SIG-M5 treated with dmso at 0.1 percent for 504 hours (cell line): Measurements from ENCODE around the gene ARSG.
A peak's percentile ranks its signal among the peaks of the same experiment; 100 is the strongest.

Experiments
- DNase-seq: peaks from one replicate; lab custom pipeline; 2025; ENCODE audit not compliant: unreplicated experiment; lab: John Stamatoyannopoulos, UW

The ARSG gene

DNA sequence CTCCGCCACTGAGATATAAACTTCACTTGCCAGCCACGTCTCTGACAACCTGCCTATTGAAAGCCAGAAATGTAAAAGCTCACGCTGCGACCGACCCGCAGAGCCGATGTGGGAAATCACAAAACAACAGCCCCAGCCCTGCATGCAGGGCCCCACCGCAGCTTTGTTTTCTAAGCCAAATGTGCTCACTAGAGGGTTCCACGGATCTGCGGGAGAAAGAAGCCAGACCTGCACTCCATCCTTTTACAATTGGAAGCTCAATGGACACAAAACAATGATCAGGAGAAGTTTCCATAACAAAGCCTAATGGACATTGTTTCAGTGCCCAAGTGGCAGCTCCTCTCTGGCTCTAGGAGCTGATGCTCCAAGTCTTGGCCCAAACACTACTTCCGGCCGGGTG lies 132.9 kb downstream of the ARSG start:
- no peak for DNase-seq

- peak; percentile 62 for DNase-seq
Observed at GRCh38 chr17:68424861-68425260, 133.6 kb downstream of the ARSG start.

GRCh38 chr17:68425979-68426378 lies 134.7 kb downstream of the ARSG start:
- DNase-seq = no peak

DNA sequence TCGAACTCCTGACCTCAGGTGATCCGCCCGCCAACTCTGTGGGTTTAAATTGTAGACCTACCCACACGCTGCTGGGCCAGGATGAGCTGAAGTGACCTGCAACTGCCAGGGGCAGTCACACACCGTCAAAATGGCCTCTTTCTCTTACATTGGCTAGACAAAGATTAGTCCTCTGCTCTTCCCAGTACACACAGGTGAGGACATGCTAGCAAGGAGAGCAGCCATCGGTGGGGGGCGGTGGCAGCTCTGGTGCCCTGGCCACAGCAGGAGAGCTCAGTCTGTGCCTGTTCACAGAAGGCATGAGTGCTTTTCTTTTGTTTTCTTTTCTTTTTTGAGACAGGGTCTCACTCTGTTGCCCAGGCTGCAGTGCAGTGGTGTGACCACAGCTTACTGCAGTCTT lies 136.3 kb downstream of the ARSG start:
- DNase-seq = no peak

DNA sequence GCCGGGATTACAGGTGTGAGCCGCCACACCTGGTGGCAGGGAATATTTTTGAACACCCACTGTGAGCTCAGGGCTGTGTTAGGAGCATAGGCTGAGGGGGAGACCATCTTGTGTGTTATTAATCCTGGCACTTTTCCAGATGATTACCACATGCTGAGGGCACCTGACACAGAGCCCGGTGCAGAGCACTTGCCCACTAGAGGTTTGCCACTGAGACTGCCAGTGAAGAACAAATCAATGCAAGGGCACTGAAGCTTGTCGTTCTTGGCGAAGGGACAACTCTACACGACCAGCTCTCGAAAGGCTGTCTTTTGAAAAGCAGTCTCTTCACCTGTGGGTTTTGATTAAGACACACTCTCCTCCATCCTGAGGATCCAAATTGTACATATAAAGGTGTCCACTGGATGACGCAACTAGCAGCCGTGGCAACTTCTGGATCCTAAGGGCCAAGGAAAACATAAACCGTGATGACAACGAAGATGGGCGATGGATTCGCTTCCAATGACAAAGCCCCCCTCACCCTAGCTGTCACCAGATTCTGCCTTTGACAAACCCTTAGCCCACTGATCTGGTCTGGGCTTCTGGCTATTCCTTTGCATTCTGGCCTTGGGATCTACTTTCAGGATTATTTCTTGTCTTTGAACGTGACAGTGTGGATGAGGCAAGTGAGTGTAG lies 137.3 kb downstream of the ARSG start:
- DNase-seq = no peak

GRCh38 chr17:68429881-68430280 lies 138.6 kb downstream of the ARSG start:
- no peak for DNase-seq

DNA sequence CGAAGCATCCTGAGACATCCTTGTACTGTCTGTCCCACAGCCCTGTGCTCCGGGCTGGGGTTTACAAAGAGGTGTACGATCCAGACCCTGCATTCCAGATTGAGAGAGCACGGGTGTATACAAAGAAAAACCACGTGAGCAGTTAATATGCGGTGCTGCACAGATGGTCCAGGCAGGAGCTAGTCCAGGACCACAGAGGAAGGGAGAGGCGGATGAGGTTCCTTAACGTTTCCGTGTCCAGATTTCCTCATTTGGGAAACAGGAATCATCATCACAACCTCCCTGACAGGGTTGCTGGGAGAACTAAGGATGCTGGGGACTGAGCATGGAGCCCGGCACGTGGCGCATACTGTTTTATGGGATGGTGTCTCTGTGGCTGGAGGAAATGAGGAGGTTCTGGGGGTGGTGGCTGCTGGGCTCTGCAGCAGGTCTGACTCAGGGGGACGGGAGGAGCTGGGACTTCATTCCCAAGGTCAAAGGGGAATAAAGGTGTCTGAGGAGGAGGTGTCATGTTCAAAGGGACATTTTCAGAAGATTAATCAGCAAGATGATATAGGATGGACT lies 139.8 kb downstream of the ARSG start:
- no peak for DNase-seq

DNA sequence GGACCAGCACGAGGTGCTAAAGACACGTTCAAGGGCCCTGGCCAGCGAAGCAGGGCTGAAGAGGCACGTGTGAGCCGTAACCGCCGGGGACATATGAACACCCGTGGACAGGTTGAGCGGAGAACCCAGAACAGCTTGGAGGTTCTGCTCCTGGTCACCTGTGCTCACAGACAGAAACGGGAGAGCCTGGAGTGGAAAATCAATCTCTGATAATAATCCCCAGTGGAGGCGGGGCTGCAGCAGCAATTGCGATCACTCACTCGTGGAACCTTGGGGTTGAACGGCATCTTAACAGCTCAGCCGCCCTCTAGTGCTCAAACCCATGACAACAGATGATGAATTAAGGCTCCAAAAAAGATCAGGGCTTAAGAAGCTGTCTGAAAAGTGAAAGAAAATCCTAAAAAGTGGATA lies 140.4 kb downstream of the ARSG start:
- DNase-seq = peak; percentile 77

- DNase-seq = no peak
Observed at GRCh38 chr17:68432086-68432864, 141.0 kb downstream of the ARSG start.

DNA sequence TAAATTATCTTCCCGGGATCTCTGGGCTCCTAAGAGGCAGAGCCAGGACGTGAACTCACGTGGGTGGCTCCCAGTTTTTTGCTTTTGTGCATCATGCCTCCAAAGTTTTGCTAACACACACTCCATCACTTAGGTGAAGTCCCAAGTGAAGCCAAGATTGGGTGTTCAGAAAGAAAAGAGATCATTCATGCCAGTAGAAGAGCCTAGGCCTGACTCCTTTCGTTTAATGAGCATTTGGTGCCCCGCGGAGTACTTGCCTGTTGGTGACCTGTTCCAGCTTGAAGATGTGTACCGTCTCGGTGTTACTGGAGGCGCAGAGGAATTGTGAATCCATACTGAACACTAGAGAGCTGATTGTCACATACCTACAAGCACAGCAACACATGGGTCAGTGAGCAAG lies 141.9 kb downstream of the ARSG start:
- no peak for DNase-seq

DNA sequence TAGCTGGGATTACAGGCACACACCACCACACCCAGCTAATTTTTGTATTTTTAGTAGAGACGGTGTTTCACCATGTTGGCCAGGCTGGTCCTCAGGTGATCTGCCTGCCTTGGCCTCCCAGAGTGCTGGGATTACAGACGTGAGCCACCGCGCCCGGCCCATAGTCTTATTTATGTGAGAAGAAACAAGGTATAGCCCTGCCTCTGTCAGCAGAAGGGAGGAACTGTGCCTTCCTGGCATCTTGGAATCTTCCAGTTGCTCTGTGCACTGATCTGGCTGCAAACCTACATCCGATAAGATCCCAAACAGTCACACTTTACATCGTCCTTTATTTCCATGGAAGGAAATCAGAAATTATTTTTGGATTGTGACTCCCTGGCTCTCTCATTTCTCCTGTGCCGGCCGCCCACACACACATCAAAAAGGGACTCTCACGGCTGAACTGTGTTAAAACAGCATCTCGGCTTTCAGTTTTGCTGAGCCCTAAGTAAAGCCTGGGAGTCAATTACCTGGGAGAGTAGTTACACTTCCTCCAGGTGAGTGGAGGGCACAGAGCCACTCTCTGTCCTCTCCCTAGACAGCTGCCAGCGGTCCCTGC lies 142.7 kb downstream of the ARSG start:
- DNase-seq = no peak

DNA sequence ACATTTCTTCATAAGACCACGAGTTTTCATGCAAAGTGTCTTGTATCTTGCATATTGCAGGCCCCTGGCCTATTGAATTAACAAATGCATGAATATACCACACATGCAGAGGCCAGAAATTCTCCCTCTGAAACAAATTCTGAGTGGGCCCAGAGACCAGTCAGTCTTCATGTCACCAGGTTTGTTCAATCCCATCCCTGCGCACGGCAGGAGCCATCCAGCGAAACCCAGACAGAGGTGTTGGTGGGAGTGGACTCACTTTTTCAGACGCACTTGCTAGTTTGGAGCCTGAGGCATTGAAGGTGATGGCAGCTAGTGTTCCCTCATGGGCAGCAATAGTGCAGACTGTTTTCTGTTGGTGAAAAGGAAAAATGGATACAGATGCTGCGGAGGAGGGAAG lies 144.1 kb downstream of the ARSG start:
- DNase-seq = no peak

- DNase-seq = peak; percentile 92
Observed at GRCh38 chr17:68435876-68436842, 144.9 kb downstream of the ARSG start.

- DNase-seq = peak; percentile 33
Observed at GRCh38 chr17:68437979-68438822, 146.9 kb downstream of the ARSG start.

- no peak for DNase-seq
Observed at GRCh38 chr17:68439656-68440290, 148.5 kb downstream of the ARSG start.

- DNase-seq = no peak
Observed at GRCh38 chr17:68440526-68440925, 149.2 kb downstream of the ARSG start.

DNA sequence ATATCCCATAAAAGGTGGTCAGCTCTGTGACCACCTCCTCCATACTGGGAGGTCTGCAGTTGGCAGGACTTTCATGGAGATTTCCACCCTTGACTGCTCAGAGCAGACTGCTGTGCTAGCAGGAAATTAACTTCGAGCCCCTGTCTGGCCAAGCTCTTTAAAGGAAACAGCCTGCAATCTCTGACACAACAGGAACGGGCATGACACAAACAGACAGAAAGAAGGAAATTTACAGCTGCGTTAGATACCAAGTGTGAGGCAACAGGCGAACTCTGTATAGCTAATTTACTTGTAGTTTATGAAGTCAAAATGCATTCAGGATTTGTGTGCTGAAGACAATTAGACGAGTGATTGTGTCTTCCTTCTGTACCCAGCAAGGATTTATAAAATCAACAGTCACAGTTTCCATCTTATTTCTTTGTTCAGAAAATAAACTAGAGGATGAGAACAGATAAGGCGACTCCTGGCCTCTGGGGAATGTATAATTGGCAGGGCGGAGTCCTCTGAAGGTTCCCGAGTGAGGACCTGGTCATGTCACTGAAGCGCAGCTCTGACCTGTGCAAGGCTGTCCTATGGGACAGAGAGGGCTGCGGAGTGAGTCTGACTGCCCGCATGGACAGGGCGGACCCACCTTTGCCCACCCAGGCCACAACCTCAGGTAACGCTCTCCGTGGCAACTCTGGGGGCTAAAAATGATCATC lies 149.9 kb downstream of the ARSG start:
- DNase-seq = peak; percentile 65

DNA sequence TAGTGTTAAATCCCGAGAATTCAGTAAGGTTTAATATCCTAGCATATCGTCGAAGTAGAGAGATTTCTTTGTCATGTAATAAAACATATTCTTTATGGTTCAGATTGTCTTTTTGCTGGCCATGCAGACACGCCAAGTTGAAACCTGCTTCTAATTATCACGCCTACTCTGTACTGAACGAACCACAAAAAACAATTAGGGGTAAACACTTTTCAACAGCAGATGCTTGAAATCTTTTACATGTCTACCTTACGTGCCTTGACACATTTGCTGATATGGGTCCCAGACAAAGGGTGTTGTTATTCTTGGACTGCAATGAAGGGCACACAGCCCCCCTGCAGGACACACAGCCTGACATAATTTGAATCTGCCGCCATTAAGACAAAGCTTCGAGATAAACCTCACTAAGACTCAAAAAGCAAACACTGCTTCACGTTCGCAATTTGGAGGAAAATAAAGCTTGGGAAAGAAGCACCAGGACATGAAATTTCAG lies 152.7 kb downstream of the ARSG start:
- no peak for DNase-seq

- DNase-seq = no peak
Observed at GRCh38 chr17:68445671-68446070, 154.4 kb downstream of the ARSG start.
